ENCODE measurements around the gene SIAH3. TPM values are rescaled to one million over a fixed set of nuclear protein-coding genes. Genes with fewer than 3 reads are reported as not detected.

Gene SIAH3
- total RNA-seq, 2 donors from 2014 or later: 0.06 TPM; not detected in 1

DNA sequence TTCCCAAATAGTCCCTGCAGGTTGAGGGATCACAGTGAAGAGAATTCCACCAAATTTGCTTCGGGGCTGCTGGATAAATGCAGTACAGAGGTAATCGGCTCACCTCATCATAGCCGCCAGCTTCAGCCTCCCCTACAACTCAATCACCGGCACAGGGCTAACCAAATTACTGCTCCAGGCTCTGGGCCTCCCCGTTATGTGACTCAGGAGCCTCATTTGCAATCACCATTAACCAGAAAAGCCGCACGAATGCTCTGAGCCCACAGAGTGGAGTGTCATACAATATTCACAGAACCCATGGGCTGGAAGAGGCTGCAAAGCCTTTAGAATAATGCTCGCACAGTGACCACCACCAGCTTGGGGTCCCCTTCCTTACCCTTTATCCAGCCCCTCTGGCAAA, 4.9 kb downstream of the SIAH3 start:
- Histone ChIP-seq H3K4me1 (replicated peaks) (peaks cover 5% of the 10 kb centered on the region), H3K27ac (no peak overlapping the region), H3K27me3 (replicated peaks; ENCODE audit: insufficient read depth) (no peaks in the 10 kb centered on the region), H3K36me3 (no peaks in the 10 kb centered on the region), H3K9me3 (no peaks in the 10 kb centered on the region), H3K4me3 (no peak overlapping the region)
- WGBS: 94% methylated on average over 8 of the region's 8 CpGs
- TF ChIP-seq POLR2AphosphoS5 (IDR thresholded peaks at IDR 0.05): no peak
- TF ChIP-seq, protein P1, sequence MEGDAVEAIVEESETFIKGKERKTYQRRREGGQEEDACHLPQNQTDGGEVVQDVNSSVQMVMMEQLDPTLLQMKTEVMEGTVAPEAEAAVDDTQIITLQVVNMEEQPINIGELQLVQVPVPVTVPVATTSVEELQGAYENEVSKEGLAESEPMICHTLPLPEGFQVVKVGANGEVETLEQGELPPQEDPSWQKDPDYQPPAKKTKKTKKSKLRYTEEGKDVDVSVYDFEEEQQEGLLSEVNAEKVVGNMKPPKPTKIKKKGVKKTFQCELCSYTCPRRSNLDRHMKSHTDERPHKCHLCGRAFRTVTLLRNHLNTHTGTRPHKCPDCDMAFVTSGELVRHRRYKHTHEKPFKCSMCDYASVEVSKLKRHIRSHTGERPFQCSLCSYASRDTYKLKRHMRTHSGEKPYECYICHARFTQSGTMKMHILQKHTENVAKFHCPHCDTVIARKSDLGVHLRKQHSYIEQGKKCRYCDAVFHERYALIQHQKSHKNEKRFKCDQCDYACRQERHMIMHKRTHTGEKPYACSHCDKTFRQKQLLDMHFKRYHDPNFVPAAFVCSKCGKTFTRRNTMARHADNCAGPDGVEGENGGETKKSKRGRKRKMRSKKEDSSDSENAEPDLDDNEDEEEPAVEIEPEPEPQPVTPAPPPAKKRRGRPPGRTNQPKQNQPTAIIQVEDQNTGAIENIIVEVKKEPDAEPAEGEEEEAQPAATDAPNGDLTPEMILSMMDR (IDR thresholded peaks at IDR 0.05): no peak
- no peak for TF ChIP-seq POLR2A (IDR thresholded peaks at IDR 0.05)
- intact Hi-C loops (cut with DNase I): no loop called here
- DNase-seq (ENCODE audit: low spot score): no peak

DNA sequence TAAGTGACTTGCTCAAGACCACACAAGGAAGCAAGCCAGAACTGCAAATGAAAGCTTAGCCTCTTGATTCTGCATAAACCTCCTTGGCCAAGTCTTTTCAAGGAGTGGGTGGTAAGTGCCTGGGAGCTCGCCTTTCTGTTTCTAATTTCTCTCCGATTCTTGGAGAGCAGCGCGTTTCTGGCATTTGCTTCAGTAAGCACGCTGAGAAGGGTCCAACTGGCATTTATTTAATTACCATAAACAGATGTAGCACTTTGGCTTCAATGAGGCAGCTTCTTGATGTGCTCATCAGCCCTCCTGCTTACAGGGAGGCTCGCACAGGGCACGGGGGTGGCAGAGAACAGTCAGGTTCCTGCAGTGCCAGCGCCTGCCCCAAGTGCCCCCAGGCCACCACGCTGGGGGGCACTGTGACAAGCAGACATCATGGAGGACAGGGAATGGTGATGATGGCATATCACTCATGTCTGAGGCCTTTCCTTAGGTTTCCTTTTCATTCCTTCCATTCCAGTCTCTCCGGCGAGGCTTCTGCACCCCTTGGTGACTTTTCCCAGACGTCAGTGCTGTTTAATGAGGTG, 13.3 kb downstream of the SIAH3 start:
- Histone ChIP-seq H3K36me3 (no peaks in the 10 kb centered on the region), H3K27ac (no peak overlapping the region), H3K4me3 (no peak overlapping the region), H3K4me1 (replicated peaks) (no peaks in the 10 kb centered on the region), H3K27me3 (replicated peaks; ENCODE audit: insufficient read depth) (no peaks in the 10 kb centered on the region), H3K9me3 (no peaks in the 10 kb centered on the region)
- TF ChIP-seq POLR2A (IDR thresholded peaks at IDR 0.05): no peak
- TF ChIP-seq, protein P1 (IDR thresholded peaks at IDR 0.05): no peak
- no peak for TF ChIP-seq POLR2AphosphoS5 (IDR thresholded peaks at IDR 0.05)
- WGBS: 50% methylated on average over 12 of the region's 12 CpGs
- intact Hi-C loops (cut with DNase I): no loop called here
- no peak for DNase-seq (ENCODE audit: low spot score)

DNA sequence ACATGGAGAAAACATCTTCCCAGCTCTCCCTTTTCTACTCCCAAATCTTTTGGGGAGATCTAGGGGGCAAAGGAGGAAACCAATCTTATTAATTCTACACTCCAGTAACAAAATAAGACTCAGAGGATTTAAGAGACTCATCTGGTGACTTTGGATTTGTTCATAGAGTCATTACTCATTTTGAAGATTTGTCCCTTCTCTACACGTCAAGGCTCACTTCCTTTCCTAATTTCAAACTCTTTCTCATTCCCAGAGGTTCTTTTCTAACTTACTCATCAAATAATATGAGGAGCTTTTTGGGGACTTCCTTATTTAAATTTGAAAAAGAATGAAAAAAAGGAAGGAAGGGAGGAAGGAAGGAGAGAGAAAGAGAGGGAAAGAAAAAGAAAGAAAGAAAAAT, 14.4 kb downstream of the SIAH3 start:
- no peaks in the 10 kb centered on the region for H3K9me3 ChIP-seq
- intact Hi-C loops (cut with DNase I): no loop called here
- no peaks in the 10 kb centered on the region for H3K4me1 ChIP-seq (replicated peaks)
- 79% methylated on average over 1 of the region's 1 CpG for WGBS
- no peaks in the 10 kb centered on the region for H3K36me3 ChIP-seq
- no peak overlapping the region for H3K27ac ChIP-seq
- TF ChIP-seq POLR2A (IDR thresholded peaks at IDR 0.05): no peak
- H3K4me3 ChIP-seq: no peak overlapping the region
- no peak for DNase-seq (ENCODE audit: low spot score)
- H3K27me3 ChIP-seq (replicated peaks; ENCODE audit: insufficient read depth): no peaks in the 10 kb centered on the region

DNA sequence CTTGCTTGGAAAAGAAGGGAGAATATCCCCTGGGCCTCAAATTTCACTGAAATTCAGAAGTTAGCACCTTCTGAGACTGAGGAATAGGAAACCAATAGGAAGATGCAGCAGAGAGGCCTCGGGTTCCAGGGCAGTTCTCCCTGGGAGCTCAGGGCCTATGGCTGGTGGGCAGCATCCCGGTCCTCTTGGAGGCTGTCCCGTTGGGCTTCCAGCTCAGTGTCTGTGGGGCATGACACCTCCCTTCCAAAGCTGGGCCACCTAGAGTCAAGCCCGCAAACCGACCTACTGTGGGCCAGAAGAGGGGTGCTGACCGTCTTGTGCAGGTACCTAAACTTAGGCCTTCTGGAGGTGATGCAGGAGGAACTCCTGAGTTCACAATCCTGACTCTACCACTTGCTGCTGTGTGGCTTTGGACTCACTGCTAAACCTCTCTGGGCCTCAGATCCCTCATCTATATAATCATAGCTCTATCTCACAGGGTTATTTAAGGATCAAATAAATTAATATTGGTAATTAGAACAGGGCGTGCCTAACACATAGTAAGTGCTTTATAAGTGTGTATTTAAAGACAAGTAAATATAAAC, 17.1 kb downstream of the SIAH3 start:
- 81% methylated on average over 7 of the region's 7 CpGs for WGBS
- H3K4me3 ChIP-seq: no peak overlapping the region
- H3K36me3 ChIP-seq: no peaks in the 10 kb centered on the region
- H3K4me1 ChIP-seq (replicated peaks): no peaks in the 10 kb centered on the region
- DNase-seq (ENCODE audit: low spot score): no peak
- TF ChIP-seq, protein P1 (IDR thresholded peaks at IDR 0.05): no peak
- TF ChIP-seq POLR2A (IDR thresholded peaks at IDR 0.05) (no peak), POLR2AphosphoS5 (IDR thresholded peaks at IDR 0.05) (no peak)
- H3K9me3 ChIP-seq: no peaks in the 10 kb centered on the region
- intact Hi-C loops (cut with DNase I): no loop called here
- H3K27ac ChIP-seq: no peak overlapping the region
- no peaks in the 10 kb centered on the region for H3K27me3 ChIP-seq (replicated peaks; ENCODE audit: insufficient read depth)

DNA sequence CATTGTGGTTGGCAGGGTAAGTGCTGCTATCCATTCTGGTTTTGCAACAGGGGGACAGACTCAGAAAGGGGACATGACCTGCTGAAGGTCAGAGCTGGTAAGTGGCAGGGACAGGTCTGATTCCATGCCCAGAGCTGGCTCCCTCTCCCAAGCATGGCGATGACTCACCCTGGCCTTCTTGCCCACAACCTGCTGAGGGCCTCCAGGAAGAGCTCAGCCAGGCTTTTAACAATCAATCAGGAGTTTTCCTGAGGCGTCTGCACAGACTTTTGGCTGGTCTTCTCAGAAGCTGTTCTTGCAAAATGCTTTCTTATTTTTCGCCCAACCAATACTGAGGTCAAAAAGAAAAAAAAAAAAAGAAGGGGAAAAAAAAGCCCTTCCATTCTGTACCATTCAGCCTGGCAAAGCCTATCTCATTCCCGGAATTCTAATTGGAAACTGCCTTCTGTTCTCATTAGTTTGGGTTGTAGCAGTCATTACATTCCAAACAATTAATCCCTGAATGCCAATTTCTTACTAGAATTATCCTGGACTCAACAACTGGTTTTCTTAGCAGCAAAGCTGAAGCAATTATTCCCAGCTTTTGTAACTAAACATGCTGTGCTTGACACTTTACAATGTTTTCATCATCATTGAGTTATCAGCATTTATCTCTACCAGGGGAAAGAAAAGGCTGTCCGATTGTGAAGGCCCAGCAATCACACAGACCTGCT, 17.7 kb downstream of the SIAH3 start:
- 14% methylated on average over 5 of the region's 5 CpGs for WGBS
- TF ChIP-seq, protein P1 (IDR thresholded peaks at IDR 0.05): no peak
- TF ChIP-seq POLR2AphosphoS5 (IDR thresholded peaks at IDR 0.05) (no peak), POLR2A (IDR thresholded peaks at IDR 0.05) (no peak)
- Histone ChIP-seq H3K27ac (no peak overlapping the region), H3K4me3 (no peak overlapping the region), H3K4me1 (replicated peaks) (no peaks in the 10 kb centered on the region), H3K9me3 (no peaks in the 10 kb centered on the region), H3K36me3 (no peaks in the 10 kb centered on the region), H3K27me3 (replicated peaks; ENCODE audit: insufficient read depth) (no peaks in the 10 kb centered on the region)
- peak; percentile 51 for DNase-seq (ENCODE audit: low spot score)
- intact Hi-C loops (cut with DNase I): no loop called here
